HG03460 (cell line): ENCODE measurements around the gene NECAP2.
"Not testable (repeated sequence)": the region's sequence is repeated elsewhere in the genome, so short reads cannot be mapped to it uniquely, and the experiment has no call there.

ENCODE experiments used
- ATAC-seq: cut with Tn5 transposase; IDR thresholded peaks from one replicate; pipeline ENCODE4 v1.9.1; 2021; ENCODE audit not compliant: unreplicated experiment

NECAP2 gene

DNA sequence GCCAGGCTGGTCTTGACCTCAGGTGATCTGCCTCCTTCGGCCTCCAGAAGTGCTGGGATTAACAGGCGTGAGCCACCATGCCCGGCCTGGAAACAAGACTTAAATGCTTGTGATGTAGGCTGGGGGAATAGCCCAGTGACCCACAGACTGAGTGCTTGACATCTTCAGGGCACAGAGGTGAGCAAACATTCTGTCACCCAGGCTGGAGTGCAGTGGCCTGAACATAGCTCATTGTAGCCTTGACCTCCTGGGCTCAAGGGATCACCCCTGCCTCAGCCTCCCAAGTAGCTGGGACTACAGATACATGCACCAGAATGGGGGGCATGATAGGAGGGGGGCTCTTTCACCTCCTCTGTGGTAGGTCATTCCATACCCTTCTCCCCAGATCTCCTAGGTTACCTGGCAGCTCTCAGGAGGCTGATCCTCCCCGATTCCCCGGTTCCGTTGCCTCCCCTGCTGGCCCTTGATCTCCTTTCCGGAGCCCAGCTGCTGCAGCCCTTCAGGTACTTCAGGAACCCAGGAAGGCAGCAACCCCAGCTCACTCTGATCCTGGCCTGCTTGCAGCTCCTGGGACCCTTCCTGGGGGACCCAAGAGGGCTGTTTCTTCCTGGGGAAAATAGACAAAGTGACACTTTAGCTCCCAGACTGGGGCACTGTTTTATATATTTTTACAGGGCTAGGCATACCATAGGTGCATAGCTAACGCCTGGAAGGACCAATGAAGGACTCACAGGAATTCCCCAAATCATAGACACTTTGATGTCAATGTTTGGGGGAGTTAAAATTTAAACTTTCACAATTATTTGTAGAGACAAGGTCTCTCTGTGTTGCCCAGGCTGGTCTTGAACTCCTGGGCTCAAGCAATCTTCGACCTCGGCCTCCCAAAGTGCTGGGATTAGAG, 15.1 kb upstream of the NECAP2 start:
- ATAC-seq: no peak

DNA sequence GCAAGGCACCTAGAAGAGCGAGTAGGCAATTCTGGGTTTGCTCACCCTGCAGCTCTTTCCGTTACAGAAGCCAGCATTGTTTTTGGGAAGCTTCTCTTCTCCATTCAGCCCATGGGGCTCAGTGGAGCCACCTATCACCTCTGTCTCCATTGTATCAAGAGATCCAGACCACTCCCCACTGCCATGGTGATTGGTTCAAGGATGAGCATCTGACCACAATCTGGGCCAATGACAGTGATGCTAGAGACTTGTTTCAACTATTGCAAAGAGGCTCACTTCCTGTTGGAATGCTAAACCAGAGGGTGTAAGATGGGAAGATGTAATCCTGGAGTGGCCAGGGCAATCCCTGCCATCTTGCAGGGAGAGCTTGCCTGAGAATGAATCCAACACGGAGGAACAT, 9.9 kb upstream of the NECAP2 start:
- ATAC-seq: no peak

DNA sequence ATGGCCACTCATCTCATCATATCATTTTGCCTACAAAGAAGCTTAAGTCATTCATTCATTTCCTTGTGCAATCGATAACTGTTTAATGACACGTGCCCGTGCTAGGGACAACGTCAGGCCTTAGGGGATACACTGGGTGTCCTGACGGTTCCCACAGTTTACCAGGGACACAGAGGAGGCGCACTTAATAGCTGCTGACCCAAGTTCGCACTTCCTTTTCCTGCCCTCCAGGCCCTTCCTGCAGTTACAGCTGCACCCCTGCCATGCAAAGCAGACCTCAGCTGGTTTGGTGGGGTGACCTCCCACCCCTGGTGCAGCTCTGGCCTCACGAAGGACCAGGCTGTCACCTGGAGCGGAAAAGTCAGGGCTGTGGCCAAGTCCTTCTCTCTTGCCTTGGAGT, 7.5 kb upstream of the NECAP2 start:
- ATAC-seq: no peak

DNA sequence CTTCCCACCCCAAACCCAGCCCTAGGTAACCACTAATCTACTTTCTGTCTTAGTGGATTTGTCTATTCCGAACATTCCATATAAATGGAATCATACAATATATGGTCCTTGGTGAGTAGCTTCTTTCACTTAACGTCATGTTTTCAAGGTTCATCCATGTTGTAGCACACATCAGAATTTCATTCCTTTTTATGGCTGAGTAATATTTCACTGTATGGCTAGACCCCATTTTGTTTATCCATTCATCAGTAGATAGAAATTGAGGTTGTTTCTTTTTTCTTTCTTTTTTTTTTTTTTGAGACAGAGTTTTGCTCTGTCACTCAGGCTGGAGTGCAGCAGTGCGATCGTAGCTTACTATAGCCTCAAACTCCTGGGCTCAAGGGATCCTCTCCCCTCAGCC, 6.5 kb upstream of the NECAP2 start:
- no peak for ATAC-seq

DNA sequence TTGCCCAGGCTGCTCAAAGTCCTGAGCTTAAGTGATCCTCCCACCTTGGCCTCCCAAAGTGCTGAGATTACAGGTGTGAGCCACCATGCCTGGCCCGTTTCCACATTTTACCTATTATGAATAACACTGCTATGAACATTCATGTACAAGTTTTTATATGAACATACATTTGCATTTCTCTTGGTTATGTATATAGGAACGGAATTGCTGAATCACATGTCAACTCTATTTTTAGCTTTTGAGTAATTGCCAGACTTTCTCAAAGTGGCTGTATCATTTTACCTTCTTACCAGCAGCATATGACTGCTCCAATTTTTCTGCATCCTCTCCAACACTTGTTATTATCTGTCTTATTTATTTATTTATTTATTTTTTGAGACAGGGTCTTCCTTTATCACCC, 6.0 kb upstream of the NECAP2 start:
- no peak for ATAC-seq

DNA sequence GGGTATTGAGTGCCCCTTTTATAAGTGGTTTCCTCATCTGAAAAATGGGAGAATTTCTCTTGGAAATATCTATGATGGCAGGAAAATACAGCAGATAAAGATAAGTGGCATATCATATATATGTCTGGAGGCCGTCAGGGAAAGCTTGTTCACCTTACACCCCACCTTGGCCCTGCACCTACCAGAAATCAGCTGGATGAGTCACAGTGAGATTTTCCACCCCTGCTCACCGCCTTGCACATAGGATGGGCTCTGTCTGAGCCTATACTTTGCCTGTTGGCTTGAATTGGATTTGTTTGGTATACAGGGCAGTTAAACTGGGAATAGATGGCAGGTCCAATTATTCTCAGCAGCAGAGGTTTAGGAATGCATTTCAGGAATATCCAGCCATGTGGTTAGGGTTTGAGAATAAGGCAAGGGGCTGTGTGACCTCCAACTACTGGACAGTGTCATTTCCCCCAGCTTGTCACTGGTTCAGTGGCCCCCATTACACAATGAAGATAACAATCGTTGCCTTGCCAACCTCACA, 3.5 kb upstream of the NECAP2 start, which contains the start of gene SPATA21:
Gene SPATA21 (minus strand): TSS at position 479 of the 529 bp plus-strand sequence. CDS start 6,053 bp downstream, outside the sequence.
- ATAC-seq: no peak

DNA sequence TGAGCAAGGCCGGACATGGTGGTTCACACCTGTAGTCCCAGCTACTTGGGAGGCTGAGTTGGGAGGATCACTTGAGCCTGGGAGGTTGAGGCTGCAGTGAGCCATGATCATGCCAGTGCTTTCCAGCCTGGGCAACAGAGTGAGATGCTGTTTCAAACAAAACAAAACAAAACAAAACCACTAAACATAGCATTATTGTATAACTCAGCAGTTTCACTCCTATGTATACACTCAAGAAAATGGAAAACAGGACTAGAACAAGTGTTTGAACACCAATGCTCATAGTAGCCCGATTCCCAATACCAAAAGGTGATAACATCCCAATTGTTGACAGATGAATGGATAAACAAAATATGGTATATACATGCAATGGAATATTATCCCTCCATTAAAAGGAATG, 2.0 kb upstream of the NECAP2 start:
- no peak for ATAC-seq

DNA sequence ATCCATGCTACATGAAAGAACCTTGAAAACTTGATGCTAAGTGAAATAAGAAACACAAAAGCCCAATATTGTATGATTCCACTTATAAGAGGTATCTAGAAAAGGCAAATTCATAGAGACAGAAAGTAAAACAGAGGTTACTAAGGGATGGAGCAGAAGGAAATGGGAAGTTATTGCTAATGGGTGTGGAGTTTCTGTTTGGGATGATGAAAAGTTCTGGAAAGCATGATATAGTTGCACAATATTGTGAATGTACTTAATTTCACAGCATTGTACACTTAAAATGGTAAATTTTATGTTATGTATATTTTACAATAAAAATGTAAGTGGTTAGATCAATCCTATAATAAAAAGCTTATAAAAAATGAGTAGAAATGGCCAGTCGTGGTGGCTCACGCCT, 1.6 kb upstream of the NECAP2 start:
- ATAC-seq: no peak

DNA sequence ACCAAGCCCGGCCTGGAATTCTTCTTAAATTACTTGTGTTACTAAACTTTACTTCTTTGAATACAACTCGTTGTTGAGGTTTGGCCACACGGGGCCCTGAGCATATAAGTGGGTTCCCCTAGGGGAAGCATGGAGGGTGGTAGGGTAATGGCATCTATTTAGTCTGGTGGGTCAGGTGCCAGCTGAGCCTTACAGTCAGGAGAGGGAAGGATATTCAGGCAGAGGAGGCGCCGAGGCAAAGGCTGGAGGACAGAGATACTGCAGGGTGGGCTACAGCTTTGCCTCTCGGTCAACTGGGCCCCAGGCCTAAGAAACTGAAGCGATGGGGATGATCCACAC, 424 bp upstream of the NECAP2 start:
- ATAC-seq: peak; percentile 8

DNA sequence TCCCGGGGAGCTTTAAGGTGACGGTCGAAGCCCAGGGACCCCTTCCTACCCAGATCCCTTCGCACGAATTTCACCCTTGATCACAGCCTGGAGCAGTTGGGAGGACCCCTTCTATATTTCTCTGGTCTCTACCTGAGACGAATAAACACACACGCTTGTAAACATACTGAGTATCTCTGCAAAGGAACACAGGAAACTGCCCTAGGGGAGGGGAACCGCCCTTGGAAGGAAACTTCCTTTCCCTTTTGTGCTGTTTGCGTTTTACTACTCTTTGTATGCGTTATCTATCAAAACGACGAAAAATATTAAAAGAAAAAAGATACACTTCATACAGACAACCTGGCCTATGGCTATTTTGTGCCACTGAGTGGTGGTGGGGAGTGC, 750 bp downstream of the NECAP2 start:
- ATAC-seq: peak; percentile 7

DNA sequence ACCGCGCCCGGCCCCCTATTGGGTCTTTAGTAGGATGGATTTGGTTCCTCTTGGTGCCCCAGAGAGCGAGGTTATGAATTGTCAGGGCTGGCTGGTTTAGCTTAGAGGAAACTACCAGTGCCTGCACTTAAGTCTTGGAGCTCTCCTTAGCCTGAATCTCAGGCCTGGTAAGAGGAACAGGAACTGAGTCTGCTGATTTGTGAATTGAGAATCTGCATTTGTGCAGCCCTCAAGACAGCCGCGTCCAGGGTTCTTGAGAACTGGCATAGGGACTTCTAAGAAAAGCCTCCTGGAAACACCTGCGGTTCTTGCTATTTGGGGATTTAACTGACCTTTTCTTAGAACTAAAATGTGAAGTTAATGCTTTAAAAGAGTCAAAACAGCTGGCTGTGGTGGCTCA, 1.7 kb downstream of the NECAP2 start:
- ATAC-seq: no peak

DNA sequence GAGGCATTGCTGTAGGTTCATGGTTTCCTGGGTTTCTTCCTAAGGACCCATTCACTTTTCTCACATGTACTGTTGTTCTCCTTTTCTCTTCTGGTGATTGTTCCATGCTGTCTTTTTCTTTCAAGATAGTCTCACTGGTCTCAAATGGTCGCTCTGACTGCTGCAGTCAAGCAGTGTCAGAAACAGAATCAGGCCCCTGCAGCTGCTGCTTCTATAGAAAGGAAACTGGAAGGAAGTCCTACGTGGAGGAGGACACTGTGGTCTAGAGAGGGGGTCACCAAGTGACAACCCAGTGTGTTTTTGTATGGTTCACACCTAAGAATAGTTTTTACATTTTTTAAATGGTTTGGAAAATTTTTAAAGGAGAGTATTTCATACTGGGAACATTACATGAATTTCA, 2.4 kb downstream of the NECAP2 start:
- no peak for ATAC-seq

DNA sequence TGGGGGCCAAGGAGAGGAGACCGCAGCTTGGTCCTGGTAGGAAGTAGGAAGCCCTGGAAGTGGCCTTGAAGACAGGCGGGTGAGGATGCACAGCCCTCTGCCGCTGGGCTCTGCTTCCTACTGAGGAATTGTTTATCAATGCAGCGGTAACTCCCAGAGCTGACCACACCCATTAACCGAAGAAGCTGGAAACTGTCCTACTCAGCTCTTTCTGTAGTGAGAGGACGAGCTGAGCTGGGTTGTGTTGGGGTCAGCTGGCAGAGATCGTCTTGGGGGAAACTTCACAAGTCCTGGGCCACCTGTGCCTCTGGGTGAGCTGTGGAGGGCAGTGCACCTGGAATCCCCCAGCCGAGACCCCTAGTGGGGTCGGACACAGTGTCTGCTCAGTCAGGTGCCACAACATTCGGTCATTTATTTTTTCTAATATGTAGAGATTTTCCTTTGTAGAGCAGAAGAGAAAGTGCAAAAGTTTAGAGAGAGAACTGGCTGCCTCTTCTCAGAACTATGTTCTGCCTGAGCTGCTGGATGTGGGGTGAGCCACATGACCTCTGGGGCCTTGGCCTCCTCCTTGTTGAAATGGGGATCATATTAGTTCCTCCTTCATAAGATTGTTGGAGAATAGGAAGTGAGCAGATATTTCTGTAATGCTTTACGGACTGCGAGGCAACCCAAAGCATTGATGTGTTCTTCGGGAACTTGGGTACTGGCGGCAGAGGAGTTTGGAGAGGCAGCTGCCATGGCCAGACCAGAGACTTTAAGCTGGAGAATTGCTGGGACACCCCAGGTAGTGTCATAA, 3.6 kb downstream of the NECAP2 start:
- no peak for ATAC-seq

DNA sequence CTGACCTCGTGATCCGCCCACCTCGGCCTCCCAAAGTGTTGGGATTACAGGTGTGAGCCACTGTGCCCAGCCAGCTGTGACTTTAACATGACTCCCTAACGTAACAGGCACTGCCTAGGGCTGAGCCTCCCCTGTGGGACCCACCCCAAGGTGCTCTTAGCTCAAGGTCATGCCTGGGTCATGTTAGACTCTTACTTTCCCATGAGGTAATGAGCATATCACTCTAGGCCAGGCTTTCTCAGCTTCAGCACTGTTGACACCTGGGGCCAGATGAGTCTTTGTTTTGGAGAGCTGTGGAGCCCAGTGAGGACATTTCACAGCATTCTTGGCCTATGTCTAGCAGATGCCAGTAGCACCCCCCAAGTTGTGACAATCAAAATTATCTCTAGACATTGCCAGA, 4.5 kb downstream of the NECAP2 start:
- ATAC-seq: no peak

DNA sequence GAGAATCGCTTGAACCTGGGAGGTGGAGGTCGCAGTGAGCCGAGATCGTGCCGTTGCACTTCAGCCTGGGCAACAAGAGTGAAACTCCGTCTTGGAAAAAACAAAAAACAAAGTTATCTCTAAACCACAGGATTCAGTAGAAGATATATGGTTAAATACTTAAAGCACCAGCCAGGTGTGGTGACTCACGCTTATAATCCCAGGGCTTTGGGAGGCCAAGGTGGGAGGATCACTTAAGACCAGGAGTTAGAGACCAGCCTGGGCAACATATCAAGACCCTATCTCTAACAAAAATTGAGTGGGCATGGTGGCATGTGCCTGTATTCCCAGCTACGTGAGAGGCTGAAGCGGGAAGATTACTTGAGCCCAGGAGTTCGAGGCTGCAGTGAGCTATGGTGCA, 5.6 kb downstream of the NECAP2 start:
- no peak for ATAC-seq

DNA sequence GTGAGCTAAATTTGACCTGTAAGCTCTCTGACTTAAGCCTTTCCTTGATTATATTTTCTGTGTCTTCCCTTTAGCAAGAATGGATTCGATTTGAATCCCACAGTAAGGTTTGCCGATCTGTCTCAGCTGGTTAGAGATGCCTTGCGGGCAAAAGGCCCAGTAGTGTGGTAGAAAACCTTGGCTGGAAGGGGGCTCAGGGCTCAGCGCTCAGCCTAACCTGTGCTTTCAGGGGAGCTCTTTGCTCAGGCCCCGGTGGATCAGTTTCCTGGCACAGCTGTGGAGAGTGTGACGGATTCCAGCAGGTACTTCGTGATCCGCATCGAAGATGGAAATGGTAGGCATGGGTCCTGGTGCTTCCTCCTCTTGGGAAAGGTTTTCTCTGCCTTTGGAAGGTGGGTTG, 7.1 kb downstream of the NECAP2 start:
- no peak for ATAC-seq

DNA sequence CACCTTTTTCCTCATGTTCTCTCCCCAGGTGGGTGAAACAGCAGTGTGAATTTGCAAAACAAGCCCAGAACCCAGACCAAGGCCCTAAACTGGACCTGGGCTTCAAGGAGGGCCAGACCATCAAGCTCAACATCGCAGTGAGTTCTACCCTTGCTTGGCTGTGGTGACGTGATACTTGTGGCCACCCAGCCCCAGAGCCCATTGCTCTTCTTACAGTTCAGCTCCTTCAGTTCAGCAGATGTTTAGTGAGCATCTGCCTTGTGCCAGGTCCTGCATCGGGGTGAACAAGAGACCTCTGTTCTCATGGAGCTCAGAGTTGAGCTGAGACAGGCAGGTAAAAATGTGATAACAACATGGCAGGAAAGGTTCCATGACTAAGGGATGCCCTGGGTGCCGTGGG, 8.5 kb downstream of the NECAP2 start:
- no peak for ATAC-seq

DNA sequence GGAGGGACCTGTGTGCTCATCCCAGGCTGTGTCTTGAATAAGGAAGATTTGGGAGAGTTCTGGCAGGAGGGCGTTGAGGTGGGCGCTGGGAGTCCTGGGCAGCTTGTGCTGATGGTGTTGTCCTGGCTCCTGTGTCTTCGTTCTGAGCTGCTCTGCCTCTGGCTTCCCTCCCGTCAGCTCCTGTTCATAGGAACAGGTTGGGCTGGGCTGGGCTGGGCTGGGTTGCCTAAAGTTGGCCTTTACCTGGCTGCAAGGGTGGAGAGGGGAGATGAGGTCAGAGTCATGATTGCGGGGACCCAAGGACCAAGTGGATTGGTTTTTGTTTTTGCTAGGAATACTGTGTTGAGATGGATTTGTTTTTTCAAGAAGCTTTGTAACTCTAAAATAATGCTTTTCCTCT, 9.1 kb downstream of the NECAP2 start:
- ATAC-seq: no peak

DNA sequence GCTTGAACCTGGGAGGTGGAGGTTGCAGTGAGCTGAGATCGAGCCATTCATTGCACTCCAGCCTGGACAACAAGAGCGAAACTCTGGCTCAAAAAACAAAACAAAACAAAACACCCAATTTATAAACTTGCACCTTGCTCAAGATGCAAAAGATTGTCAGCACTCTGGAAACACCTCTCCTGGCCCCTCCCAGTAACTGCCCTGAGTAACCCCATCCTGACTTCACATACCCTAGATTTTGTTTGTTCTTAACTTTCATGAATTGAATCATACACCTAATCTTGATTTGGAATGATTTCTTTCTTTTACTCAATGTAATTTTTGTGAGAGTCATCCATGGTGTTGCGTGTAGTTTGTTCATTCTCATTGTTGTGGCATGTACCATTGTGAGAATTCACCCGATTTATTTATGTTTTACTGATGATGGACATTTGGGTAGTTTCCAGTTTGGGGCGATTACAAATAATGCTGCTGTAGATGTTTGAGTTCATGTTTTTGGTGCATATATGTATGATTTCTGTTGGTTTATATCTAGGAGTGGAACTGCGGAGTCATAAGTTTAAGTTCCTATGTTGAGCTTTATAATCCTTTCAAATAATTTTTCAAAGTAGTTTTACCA, 10.4 kb downstream of the NECAP2 start:
- ATAC-seq: no peak

DNA sequence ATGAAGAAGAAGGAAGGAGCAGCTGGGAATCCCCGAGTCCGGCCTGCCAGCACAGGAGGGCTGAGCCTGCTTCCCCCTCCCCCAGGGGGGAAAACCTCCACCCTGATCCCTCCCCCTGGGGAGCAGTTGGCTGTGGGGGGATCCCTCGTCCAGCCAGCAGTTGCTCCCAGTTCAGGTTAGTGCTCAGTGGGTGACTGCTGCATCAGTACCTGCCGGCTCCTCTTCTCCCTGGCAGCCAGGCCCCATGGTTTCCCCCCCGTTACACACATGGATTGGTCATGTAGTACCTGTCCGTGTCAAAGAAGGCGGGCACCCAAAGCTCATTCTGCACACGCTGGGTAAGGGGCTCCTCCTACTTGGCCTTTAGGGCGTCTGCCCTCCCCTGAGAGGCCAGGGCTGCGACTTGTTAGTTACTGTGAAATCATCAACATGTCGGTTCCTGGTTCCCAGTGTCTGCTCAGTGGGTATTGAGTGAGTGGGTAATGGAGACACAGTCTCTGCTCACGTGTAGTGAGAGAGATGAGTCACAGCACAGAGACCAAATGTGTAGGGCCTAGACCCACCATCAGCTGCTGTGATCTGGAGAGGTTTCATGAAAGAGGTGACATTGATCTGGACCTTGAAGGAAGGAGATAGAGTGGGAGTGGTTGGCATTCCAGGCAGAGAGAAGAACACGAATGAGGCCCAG, 11.5 kb downstream of the NECAP2 start:
- no peak for ATAC-seq

DNA sequence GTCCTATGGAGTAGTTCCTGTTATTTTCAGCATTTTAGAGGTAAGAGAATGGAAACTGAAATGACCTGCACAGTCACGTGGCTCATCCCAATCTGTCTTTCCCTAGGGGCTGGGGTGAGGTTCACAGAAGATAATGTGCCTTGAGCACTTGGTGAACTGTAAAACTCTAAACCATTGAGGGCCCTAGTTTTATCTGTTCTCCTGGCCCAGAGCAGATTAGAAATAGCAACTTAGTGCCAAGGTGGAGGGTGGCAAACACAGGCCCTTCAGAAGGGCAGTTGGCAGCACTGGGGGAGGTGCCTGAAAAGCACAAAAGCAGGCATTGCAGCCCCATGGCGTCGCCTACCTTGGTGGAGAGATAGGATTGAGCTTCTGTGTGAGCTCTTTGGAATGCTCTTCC, 14.4 kb downstream of the NECAP2 start:
- not testable (repeated sequence) for ATAC-seq
